Activated CD4-positive, alpha-beta T cell treated with anti-CD3 and anti-CD28 coated beads, Interleukin-10, Interleukin-2, amounts not matched to agents 100 ng/mL and 50 ng/mL, durations not matched to agents 16 hours and 8 hours (primary cell): ENCODE results near the gene OSTC.

Experiments used
- DNase-seq: peaks from one replicate; pipeline ENCODE4 v3.0.0-alpha.2; 2020

The OSTC gene

DNA sequence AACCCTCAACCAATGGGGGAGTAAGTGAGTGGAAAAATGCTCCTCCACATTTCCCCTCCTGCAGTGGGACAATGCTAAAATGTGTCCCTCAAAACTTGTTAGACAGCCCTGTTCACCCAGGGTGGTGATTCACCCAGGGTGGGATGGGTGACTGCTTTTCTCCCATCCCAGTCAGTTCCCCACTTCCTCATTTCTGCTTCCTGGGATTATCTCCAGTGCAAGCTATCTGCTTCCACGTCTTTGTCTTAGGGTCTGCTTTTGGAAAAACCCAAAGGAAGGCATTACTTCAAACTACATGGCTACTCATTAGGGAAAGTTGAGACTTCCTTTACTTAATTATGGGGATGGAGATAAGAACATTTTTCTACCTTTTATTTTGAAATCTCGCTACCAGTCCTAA, 67.0 kb downstream of the OSTC start:
- DNase-seq = no peak
